NCI-H524 (cell line): ENCODE results near the gene CHRD.

Experiments
- DNase-seq, 2 experiments: peaks; one replicate each; lab custom pipeline; 2025; lab: John Stamatoyannopoulos, UW

Gene CHRD

DNA sequence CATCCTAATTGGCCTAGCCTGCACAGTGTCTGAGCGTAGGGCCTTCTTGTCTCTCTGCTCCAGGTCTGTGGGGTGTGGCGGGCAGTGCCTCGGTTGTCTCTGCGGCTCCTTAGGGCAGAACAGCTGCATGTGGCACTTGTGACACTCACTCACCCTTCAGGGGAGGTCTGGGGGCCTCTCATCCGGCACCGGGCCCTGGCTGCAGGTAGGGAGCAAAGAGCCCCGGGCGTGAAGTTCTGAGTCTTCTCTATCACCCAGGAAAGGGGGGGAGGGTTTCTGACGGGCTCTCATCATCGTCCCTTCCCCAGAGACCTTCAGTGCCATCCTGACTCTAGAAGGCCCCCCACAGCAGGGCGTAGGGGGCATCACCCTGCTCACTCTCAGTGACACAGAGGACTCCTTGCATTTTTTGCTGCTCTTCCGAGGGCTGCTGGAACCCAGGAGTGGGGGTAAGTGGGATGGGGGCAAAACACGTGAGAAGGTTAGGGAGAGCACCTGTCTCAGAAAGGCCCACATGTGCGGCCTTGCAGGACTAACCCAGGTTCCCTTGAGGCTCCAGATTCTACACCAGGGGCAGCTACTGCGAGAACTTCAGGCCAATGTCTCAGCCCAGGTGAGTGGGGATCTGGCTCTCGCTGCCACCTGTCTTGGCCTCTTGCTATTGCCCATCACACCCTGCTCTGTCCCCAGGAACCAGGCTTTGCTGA lies 2.6 kb downstream of the CHRD start:
- no peak for DNase-seq

DNA sequence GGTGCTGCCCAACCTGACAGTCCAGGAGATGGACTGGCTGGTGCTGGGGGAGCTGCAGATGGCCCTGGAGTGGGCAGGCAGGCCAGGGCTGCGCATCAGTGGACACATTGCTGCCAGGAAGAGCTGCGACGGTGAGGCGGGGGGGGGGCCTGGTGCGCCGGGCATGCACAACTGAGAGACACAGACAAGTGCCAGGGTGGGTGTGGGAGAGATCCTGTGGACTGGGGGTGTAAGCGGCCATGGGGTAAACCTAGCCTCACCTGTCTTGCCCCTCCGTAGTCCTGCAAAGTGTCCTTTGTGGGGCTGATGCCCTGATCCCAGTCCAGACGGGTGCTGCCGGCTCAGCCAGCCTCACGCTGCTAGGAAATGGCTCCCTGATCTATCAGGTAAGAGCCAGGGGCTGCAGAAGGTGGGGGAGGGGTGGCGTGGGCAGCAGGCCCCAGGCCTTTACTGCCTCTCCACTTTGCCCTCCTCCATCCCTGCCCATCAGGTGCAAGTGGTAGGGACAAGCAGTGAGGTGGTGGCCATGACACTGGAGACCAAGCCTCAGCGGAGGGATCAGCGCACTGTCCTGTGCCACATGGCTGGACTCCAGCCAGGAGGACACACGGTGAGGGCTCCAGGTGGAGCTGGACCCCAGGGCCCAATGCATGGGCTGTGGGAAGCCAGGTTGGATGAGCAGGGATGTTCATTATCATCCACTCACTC lies 3.3 kb downstream of the CHRD start:
- no peak for DNase-seq

DNA sequence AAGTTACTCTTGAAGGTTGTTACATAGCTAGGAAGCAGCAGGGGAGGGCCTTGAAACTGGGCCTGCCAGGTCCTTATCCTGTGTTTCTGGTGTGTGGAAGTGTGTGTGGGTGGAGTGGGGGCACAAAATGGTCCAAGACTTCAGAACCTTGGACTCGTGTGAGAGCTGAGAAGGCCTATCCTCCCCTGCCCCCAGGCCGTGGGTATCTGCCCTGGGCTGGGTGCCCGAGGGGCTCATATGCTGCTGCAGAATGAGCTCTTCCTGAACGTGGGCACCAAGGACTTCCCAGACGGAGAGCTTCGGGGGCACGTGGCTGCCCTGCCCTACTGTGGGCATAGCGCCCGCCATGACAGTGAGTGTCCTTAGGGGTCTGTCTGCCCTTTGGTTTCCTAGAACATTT lies 4.5 kb downstream of the CHRD start:
- DNase-seq: no peak

DNA sequence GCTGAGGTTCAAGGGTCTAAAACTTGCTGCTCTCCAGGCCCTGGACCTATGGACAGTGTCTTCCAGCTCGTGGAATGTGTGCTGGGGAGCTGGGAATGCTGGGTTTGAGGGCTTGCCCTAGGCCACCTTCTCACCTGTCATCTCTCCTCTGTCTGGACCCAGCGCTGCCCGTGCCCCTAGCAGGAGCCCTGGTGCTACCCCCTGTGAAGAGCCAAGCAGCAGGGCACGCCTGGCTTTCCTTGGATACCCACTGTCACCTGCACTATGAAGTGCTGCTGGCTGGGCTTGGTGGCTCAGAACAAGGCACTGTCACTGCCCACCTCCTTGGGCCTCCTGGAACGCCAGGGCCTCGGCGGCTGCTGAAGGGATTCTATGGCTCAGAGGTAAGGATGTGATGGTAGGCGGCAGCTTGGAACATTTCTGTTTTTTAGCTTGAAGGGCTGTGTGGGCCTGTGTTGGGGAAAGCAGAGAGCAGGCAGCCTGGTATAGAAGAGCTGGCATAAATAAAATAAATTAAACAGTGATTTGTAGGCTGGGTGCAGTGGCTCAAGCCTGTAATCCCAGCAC lies 5.1 kb downstream of the CHRD start:
- DNase-seq: no peak

DNA sequence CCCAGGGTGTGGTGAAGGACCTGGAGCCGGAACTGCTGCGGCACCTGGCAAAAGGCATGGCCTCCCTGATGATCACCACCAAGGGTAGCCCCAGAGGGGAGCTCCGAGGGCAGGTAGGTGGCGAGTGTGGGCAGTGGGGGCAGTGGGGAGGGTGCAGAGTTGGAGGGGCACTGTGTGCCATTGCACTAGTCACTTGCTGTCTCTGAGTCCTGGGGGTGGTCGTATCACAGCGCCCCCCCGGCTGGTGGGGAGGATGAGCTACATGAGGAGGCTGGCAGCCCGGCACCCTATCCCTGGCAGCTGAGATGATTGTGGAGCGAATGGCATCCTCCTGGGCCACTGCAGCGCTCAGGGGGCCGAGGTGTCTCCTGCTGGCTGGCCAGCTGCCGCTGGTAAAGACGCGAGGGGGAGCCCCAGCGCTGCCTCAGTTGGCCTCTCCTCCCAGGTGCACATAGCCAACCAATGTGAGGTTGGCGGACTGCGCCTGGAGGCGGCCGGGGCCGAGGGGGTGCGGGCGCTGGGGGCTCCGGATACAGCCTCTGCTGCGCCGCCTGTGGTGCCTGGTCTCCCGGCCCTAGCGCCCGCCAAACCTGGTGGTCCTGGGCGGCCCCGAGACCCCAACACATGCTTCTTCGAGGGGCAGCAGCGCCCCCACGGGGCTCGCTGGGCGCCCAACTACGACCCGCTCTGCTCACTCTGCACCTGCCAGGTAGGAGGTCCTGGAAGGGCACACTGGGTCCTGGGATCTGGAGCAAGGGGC lies 6.4 kb downstream of the CHRD start:
- no peak for DNase-seq

DNA sequence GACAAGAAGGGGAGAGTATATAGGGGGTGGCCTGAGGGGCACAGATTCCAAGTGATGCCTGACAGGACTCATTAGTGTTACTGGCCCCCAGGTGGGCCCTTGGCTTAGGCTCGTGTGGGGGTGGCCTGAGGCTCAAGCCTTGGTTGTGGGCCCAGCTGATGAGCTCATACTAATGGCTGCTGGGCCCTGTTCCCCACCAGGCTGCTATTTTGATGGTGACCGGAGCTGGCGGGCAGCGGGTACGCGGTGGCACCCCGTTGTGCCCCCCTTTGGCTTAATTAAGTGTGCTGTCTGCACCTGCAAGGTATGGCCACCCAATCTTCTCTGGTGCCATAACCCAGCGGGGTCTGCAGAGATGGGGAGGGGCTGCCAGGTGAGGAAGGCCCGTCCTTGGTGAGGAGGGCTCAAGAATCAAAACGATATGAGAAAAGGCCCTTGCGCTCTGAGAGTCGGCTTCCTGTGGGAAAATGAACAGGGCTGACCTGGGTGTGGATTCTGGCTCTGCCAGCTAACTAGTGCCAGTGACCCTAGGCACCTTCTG lies 7.4 kb downstream of the CHRD start:
- no peak for DNase-seq

DNA sequence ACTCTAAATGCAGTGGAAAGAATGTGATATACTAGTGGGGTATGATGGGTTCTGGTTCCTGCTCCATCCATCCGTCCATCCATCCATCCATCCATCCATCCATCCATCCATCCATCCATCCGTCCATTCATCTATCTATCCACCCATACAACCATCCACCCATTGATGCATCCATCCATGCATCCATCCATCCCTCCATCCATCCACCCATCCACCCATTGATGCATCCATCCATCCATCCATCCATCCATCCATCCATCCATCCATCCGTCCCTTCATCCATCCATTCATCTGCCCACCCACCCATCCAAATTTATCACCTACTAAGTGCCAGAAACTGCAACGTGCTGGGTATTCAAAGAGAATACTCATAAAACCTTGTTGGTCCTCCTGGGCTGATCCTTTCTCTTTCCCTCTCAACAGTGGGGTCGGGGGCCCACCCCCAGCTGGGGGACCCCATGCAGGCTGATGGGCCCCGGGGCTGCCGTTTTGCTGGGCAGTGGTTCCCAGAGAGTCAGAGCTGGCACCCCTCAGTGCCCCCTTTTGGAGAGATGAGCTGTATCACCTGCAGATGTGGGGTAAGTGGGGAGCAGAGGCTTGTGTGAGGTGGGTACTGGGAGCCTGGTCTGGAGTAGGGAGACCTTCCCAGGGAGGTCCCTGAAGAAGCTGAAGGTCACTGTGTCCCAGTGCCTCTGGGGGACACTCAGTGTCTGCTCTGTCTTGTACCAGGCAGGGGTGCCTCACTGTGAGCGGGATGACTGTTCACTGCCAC lies 8.5 kb downstream of the CHRD start:
- DNase-seq: no peak

DNA sequence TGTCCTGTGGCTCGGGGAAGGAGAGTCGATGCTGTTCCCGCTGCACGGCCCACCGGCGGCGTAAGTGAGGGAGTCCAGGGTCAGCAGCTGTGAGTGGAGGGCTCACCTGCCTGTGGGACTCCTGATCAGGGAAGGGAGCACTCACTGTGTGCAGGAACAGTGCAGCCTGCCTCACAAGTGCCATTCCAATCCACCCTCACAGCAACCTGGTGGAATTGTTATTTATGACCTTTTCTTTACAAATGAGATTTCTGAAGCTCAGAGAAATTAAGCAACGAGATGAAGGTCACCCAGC lies 9.0 kb downstream of the CHRD start:
- no peak for DNase-seq

DNA sequence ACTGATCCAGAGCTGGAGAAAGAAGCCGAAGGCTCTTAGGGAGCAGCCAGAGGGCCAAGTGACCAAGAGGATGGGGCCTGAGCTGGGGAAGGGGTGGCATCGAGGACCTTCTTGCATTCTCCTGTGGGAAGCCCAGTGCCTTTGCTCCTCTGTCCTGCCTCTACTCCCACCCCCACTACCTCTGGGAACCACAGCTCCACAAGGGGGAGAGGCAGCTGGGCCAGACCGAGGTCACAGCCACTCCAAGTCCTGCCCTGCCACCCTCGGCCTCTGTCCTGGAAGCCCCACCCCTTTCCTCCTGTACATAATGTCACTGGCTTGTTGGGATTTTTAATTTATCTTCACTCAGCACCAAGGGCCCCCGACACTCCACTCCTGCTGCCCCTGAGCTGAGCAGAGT lies 9.5 kb downstream of the CHRD start:
- no peak for DNase-seq

DNA sequence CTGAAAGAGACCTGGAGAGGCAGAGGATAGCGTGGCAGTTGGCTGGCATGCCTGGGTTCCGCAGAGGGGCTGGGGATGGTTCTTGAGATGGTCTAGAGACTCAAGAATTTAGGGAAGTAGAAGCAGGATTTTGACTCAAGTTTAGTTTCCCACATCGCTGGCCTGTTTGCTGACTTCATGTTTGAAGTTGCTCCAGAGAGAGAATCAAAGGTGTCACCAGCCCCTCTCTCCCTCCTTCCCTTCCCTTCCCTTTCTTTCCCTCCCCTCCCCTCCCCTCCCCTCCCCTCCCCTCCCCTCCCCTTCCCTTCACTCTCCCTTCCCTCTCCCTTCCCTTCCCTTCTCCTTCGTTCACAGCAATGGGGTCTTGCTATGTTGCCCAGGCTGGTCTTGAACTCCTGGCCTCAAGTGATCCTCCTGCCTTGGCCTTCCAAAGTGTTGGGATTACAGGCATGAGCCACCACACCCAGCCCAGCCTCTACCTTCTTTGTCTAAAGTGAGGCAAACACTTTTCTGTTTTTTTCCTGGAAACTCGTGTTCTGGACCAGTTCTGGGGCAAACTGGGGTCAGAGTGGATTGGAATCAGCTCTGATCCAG lies 10.2 kb downstream of the CHRD start:
- no peak for DNase-seq

DNA sequence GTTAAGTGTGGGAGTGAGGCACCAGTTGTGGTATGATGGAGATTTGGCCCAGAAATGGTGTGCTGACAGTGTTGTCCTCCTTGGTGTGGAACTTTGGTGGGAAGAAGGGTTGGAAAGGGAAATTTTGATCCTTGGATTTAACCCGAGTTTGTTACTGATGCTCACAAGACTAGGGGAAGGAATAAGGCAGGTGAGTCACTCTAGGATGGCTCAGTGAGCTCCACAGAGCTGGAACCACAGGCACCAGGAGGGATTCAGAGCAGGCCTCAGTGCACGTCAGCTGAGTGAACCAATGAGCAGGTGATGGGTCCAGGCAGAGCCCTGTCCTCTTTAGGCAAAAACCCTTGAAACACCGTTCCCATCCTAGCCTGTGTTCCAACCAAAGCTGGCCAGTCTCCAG lies 11.4 kb downstream of the CHRD start:
- no peak for DNase-seq

DNA sequence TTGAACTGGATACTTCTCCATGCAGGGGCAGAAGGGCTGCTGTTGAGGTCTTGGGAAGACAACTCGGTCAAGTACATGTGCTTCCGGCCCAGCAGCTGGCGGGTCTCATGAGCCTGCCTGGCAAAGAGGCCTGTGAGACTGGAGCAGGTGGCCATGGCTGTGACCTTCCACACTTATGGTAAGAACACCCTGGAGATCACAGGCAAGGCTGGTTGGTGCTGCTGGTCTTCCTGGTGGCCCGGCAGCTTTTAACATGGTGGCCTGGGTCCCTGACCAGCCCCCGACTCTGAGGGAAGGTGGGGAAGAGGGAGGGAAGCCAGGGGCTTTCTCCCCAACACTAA lies 15.4 kb downstream of the CHRD start:
- DNase-seq: peak; percentile 47 to 80

DNA sequence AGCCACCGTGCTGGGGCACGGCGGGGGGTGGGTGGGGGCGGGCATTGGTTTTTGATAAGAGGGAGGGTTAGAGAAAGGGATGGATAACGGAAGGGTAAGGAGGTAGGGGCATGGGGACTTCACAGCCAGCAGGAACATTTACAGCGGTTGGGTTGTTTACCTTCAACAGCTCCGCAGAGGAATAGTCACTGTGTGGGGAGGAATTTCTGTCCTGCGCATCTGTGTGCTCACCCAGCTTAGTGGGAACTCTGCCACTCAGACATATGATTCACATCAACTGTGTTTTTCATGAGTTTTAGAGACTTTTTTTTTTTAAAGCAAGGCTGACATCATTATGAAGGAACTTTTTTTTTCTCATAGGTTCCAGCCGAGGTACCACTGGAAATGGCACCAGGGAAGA lies 19.6 kb downstream of the CHRD start:
- no peak for DNase-seq

DNA sequence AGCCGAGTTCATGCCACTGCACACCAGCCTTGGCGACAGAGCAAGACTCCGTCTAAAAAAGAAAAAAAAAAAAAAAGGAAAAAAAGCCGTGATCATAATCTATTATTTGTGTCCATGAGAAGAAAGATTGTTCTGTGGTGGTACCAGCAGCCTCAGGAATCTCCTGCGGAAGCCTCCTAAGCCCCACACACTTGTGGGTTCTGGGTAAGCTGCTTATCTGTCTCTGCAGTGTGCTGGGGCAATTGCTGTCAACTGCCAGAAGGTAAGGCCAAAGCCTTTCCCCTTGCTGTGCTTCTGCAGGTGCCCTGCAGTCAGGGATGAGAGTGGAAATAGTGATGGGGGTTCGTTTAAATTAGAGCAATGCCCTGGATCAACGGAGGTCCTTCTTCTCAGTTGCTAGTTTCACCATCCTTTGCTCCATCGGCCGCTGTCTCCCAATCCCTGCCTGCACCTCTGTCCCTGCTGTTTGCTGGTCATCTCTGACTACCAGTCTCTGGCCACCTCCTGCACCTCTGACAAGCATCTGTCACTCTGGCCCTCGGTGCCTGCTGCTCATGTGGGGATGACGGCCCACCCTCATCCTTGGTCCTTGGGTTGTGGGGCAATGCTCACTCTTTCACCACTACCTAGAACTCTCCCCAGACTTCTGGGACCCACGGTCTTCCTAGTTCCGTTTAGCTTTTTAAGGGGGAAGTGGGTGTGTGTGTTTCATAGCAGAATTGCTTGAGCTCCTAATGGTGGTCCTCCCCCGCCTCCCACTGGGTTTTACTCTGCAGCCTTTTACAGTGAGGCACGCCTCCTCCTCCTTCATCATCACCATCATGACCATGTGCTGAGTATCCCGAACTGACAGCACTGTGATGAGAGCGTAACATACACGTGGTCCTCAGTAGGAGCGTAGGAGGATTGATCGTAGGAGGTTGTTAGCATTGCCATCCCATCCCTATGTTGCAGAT lies 25.5 kb downstream of the CHRD start:
- DNase-seq: peak in 1 of 2 experiments; percentile 54

DNA sequence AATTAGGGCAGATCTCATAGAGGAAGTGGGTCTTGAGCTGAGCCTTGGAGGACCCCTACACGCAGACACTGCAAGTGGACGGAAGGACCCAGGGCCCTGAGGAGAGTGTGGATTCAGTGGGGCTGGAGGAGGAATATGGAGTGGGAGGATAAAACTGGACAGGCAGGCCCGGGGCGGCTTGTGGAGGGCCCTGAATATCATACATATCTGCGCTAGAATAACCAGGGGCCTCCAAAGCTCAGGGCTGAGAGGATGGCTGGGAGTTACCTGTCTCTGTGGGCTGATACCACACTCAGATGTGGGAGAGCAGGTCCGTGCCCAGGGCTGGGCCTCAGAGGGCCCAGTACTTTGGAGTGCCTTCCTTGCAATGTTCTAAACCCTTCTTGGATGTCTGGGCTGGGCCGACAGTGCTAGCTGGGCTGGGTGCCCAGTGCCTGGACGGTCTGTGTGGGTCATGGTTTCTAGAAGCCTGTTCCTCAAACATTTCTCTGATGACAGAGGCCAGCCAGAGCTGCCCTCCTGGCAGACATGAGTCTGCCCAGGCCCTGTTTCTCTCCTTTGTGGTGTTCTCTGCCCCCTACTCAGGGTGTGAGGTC lies 29.6 kb downstream of the CHRD start:
- DNase-seq: no peak

DNA sequence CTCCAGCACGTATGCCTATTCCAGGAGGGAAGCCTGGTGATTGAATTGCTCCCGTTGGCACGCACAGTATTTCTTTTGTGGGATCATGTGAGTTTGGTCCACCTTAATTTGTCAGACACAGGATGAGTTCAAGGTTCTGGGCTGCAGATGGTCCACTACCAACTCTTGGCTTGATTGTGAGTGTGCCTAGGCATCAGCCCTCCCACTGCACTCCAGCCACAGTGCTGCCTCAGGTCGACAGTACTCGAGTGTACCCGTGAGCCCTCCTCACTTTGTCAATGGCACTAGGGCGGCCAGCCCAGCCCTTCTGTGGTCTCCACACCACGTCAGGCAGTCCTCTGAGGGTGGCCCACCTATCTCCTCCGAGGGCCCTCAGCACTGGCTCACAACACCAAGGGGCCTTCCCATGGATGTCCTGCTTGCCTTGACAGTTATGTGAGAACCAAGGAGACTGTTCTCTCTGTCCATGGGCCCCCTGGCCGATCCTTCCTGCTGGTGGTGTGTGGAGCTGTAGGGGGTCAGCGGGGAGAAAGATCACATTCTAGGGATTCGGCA lies 30.2 kb downstream of the CHRD start:
- DNase-seq: no peak

DNA sequence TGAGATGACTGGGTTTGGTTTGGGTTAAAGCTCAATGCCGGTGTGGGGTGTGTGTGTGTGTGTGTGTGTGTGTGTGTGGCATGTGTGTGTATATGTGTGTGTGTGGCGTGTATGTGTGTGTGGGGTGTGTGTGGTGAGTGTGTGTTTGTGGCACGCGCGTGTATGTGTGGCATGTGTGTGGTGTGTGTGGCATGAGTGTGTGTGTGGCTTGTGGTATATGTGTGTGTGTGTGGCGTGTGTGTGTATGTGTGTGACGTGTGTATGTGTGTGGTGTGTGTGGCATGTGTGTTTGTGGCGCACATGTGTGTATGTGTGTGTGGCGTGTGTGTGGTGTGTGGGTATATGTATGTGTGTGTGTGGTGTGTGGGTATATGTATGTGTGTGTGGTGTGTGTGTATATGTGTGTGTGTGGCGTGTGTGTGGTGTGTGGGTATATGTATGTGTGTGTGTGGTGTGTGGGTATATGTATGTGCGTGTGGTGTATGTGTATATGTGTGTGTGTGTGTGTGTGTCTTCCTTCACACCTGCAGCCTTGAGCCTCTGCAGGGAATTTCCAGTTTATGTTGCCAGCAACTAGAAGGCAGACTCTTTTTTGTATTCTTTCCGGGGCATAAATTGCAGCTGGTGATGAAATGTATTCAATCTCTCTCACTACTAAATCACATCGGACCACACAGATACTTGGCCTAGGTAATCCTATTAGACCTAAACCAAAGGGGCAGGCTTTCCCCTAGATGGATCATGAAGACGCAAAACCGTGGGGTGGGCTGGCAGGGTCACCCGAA lies 34.8 kb downstream of the CHRD start:
- DNase-seq: peak; percentile 31 to 77

DNA sequence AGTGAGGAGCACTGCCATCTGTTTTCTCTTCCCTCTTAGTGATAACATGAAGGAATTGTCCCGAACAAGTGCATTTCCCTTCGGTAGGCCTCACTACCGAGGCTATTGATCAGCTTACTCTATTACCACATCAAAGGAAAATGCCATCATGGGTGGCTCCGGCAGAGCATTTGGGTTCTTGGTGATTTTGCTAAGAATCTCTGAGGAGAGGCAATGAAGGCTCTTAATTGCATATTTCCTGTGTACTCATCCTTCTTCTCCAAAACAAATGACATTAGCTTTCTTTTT lies 35.3 kb downstream of the CHRD start:
- no peak for DNase-seq
